ENCODE data around the gene PLEKHG7.
"Not testable (repeated sequence)": the region's sequence is repeated elsewhere in the genome, so short reads cannot be mapped to it uniquely, and the experiment has no call there.

The PLEKHG7 gene

GRCh38 chr12:92702754-92703679, at the start of gene PLEKHG7:
Gene PLEKHG7, plus strand, starts transcription at chr12:92702989. Its CDS starts 3,643 bp downstream, at chr12:92706632.
- DNase-seq: peak; percentile 67

- not testable (repeated sequence) for DNase-seq
Measured at GRCh38 chr12:92654256-92654655, 48.5 kb upstream of the PLEKHG7 start.

GRCh38 chr12:92654929-92655328, 47.9 kb upstream of the PLEKHG7 start:
- DNase-seq: no peak

GRCh38 chr12:92656911-92657310, 45.9 kb upstream of the PLEKHG7 start:
- DNase-seq: no peak

GRCh38 chr12:92657770-92658169, 45.0 kb upstream of the PLEKHG7 start:
- no peak for DNase-seq

- DNase-seq: no peak
Measured at GRCh38 chr12:92658611-92659010, 44.2 kb upstream of the PLEKHG7 start.

- no peak for DNase-seq
Measured at GRCh38 chr12:92661269-92661668, 41.5 kb upstream of the PLEKHG7 start.

GRCh38 chr12:92665496-92665895, 37.3 kb upstream of the PLEKHG7 start:
- no peak for DNase-seq

GRCh38 chr12:92668739-92669138, 34.0 kb upstream of the PLEKHG7 start:
- no peak for DNase-seq

- not testable (repeated sequence) for DNase-seq
Measured at GRCh38 chr12:92671524-92671923, 31.3 kb upstream of the PLEKHG7 start.

- DNase-seq: no peak
Measured at GRCh38 chr12:92673756-92674155, 29.0 kb upstream of the PLEKHG7 start.

- DNase-seq: no peak
Measured at GRCh38 chr12:92674500-92674899, 28.3 kb upstream of the PLEKHG7 start.

- DNase-seq: peak; percentile 20
Measured at GRCh38 chr12:92675092-92675865, 27.5 kb upstream of the PLEKHG7 start.

GRCh38 chr12:92676710-92677109, 26.1 kb upstream of the PLEKHG7 start:
- peak; percentile 30 for DNase-seq

- DNase-seq: no peak
Measured at GRCh38 chr12:92690601-92691000, 12.2 kb upstream of the PLEKHG7 start.

GRCh38 chr12:92695056-92695455, 7.7 kb upstream of the PLEKHG7 start:
- DNase-seq: no peak

GRCh38 chr12:92695577-92695976, 7.2 kb upstream of the PLEKHG7 start:
- no peak for DNase-seq

- DNase-seq: no peak
Measured at GRCh38 chr12:92696216-92696615, 6.6 kb upstream of the PLEKHG7 start.

GRCh38 chr12:92698474-92698873, 4.3 kb upstream of the PLEKHG7 start:
- no peak for DNase-seq

GRCh38 chr12:92701441-92701840, 1.3 kb upstream of the PLEKHG7 start:
- no peak for DNase-seq

GRCh38 chr12:92703786-92704185, 997 bp downstream of the PLEKHG7 start:
- DNase-seq: no peak

GRCh38 chr12:92706594-92706993, 3.8 kb downstream of the PLEKHG7 start:
- DNase-seq: no peak

GRCh38 chr12:92707926-92708325, 5.1 kb downstream of the PLEKHG7 start:
- no peak for DNase-seq

GRCh38 chr12:92715625-92716024, 12.8 kb downstream of the PLEKHG7 start:
- DNase-seq: no peak

Data from RPMI8226 (cell line).